ENCODE results near the gene JPH2.
"Not testable (repeated sequence)": the region's sequence is repeated elsewhere in the genome, so short reads cannot be mapped to it uniquely, and the experiment has no call there.

JPH2 gene

DNA sequence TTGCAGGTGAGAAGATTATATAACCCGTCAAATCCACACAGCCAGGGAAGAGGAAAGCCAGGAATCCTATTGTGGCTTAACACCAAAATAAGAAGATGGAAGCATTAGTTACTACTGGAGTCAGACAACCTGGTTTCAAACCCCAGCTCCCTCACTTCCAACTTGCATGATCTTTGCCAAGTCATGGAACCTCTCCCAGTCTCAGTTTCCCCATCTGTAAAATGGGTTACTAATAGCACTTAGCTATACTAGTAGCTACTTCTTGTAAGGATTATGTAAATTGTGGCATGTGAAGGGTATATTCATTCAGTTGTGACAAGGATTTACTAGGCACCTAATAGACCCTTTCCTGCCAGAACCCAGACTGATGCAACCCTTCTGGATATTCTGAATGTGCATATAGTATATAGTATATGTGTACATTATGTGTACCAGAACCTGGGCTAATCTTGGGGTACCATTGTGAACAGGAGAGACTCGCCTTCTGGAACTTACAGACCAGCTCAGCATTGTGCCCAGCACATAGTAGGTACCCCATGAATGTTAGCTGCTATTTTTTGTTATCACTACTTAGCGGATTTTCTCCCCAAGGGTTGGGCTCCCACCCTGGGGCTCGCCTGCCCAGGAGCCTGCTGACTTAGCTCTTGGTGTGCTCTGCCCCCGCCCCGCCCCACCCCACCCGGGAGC lies 50.3 kb downstream of the JPH2 start:
- no peak for TF ChIP-seq Cebpa-rat (IDR thresholded peaks at IDR 0.05)
- Histone ChIP-seq H3K4me3 (no peak overlapping the region), H4K20me1 (peaks cover 0 to 17% (median 0%) of the 10 kb centered on the region in 11 experiments; a peak in 5 of 22 replicates), H3K4me2 (no peak overlapping the region), H3K36me3 (no peaks in the 10 kb centered on the region), H3K9ac (no peak overlapping the region), H3K27ac (no peak overlapping the region), H3K4me1 (peaks cover 0 to 14% (median 6%) of the 10 kb centered on the region in 10 experiments; a peak in 12 of 20 replicates), H3K27me3 (no peaks in the 10 kb centered on the region), H3K9me3 (replicated peaks in 1 of 11) (no peaks in the 10 kb centered on the region)

DNA sequence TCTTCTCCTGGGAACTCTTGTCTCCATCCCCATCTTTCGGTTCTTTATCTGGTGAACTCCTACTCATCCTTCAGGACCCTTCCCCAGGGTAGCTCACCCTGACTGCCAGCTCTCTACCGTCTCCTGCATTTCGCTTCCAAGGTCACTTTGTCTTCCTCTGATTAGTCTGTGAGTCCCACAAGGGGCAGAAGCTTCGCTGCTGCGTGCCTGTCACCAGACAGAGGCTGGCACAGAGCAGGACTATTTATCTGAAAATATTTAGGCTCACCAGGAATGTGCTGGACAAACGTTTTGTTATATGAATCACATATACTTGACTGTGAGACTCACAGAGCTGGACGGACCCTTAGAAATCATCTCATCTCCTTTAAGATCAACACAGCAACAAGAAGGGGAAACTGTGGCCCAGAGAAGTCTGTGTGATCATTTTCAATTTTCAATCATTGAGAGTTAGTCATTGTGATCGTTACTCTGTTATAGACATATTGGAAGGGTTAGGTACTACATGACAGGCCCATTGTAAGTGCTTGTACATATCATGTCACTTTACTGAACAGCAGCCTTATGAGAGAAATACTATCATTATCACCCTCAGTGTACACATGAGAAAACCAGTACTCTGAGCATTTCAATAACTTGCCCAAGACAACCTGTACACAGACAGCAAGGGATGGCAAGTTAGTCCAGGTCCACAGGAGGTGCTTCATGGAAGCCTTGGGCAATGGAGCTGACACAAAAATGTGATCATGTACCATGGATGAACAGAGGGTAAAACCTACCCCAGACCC lies 51.4 kb downstream of the JPH2 start:
- H3K27ac ChIP-seq, result no peak overlapping the region
- H3K4me3 ChIP-seq, result no peak overlapping the region
- no peak overlapping the region for H3K4me2 ChIP-seq
- peaks cover 0 to 19% (median 0%) of the 10 kb centered on the region in 11 experiments; a peak in 5 of 22 replicates for H4K20me1 ChIP-seq
- H3K36me3 ChIP-seq, result no peaks in the 10 kb centered on the region
- H3K27me3 ChIP-seq, result no peaks in the 10 kb centered on the region
- H3K9me3 ChIP-seq (replicated peaks in 1 of 11), result no peaks in the 10 kb centered on the region
- TF ChIP-seq Cebpa-rat (IDR thresholded peaks at IDR 0.05), result no peak
- peaks cover under 1 to 14% (median 6%) of the 10 kb centered on the region in 10 experiments; a peak in 14 of 20 replicates for H3K4me1 ChIP-seq
- H3K9ac ChIP-seq, result no peak overlapping the region

GRCh38 chr20:44135012-44135412 lies 52.0 kb downstream of the JPH2 start:
- Histone ChIP-seq H4K20me1 (peaks cover 0 to 24% (median 0%) of the 10 kb centered on the region in 11 experiments; a peak in 4 of 22 replicates), H3K36me3 (no peaks in the 10 kb centered on the region), H3K4me2 (no peak overlapping the region), H3K27me3 (no peaks in the 10 kb centered on the region), H3K9me3 (replicated peaks in 1 of 11) (no peaks in the 10 kb centered on the region), H3K27ac (no peak overlapping the region), H3K9ac (no peak overlapping the region), H3K4me1 (peaks cover 5 to 17% (median 10%) of the 10 kb centered on the region in 10 experiments; a peak in 17 of 20 replicates), H3K4me3 (no peak overlapping the region)
- no peak for TF ChIP-seq Cebpa-rat (IDR thresholded peaks at IDR 0.05)

DNA sequence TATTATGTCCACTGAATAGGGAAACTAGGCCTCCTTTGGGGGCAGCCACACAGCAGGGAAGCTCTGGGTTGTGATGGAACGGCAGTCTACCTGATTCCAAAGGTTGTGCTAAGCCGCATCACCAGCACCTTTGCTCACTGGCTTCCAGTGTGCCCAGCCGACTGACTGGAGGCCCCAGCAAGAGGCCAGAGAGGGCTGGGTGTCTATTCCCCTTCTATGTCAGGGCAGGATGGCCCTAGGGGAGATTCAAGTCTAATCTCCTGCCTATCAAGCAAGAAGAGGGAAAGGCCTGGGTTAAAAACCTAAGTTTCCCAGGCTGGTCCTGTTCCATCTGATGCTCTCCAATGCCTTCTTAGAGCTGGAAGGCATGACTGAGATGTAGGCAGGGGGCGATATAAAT lies 53.6 kb downstream of the JPH2 start:
- H3K4me3 ChIP-seq, result no peak overlapping the region
- no peak for TF ChIP-seq Cebpa-rat (IDR thresholded peaks at IDR 0.05)
- H3K27me3 ChIP-seq, result no peaks in the 10 kb centered on the region
- peaks cover 0 to under 1% (median 0%) of the 10 kb centered on the region in 11 experiments; a peak in 1 of 22 replicates for H3K9me3 ChIP-seq (replicated peaks in 1 of 11)
- H3K27ac ChIP-seq, result no peak overlapping the region
- H3K4me1 ChIP-seq, result peaks cover 0 to 11% (median 6%) of the 10 kb centered on the region in 10 experiments; a peak in 12 of 20 replicates
- peaks cover 0 to 4% (median 0%) of the 10 kb centered on the region in 11 experiments; a peak in 1 of 22 replicates for H3K36me3 ChIP-seq
- no peak overlapping the region; a peak in 1 of 22 replicates for H3K9ac ChIP-seq
- peaks cover 0 to 18% (median 0%) of the 10 kb centered on the region in 11 experiments; a peak in 3 of 22 replicates for H4K20me1 ChIP-seq
- no peak overlapping the region for H3K4me2 ChIP-seq

DNA sequence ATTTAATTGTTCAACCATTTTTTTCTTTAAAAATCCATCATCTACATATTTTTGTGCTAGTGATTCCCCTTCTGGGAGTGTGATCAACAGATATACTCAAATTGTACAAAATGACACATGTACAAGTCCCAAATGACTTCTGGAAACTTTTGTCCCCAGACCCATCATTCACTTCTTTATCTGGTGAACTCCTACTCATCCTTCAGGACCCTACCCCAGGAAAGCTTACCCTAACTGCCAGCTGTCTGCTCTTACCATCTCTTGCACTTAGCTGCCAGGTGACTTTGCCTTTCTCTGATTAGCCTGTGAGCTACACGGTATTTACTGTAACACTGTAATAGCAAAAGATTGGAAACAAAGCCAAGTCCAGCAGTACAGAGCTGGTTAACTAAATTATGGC lies 55.3 kb downstream of the JPH2 start:
- Histone ChIP-seq H3K4me3 (no peak overlapping the region), H4K20me1 (peaks cover 0 to 18% (median 0%) of the 10 kb centered on the region in 11 experiments; a peak in 3 of 22 replicates), H3K36me3 (peaks cover 0 to 4% (median 0%) of the 10 kb centered on the region in 11 experiments; a peak in 1 of 22 replicates), H3K4me2 (no peak overlapping the region), H3K27me3 (no peaks in the 10 kb centered on the region), H3K27ac (no peak overlapping the region), H3K4me1 (peaks cover 3 to 16% (median 8%) of the 10 kb centered on the region in 10 experiments; a peak in 15 of 20 replicates), H3K9ac (no peak overlapping the region), H3K9me3 (replicated peaks in 1 of 11) (peaks cover 0 to 16% (median 7%) of the 10 kb centered on the region in 11 experiments; a peak in 8 of 22 replicates)
- TF ChIP-seq Cebpa-rat (IDR thresholded peaks at IDR 0.05), result no peak

DNA sequence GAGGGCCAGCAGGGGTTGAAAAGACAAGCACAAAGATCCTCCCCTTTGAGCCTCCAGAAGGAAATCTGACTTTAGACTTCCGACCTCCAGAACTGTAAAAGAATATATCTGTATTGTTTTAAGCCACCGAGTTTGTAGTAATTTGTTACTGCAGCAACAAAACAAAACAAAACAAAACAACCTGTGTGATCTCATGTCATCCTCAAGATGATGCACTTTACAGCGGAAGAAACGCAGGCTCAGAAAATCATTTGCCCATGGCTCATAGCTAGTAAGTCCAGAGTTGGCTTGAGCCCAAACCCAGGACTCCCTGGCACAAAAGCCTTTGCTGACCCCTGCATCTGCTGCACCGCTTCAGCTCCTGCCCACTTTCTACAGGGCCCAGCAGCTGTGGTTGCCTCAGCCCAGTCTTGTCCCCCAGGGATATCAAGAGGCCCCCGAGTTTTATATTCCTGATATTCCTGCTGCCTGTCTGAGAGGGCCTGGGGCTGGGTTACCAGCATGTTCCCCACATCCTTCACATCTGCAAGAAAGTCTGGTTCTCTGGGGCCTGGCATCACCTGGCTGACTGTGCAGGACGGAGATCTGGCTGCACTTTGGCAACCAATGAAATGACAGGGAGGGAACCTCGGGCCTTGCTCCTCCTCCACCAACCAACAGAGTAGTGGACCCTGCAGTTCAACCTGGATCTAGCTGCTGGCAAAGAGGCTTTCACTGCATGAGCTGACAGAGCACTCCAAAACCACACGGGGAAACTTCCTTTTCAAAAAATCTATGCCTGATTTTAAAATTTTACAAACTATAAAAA lies 56.9 kb downstream of the JPH2 start:
- Histone ChIP-seq H4K20me1 (peaks cover 0 to 7% (median 0%) of the 10 kb centered on the region in 11 experiments; a peak in 1 of 22 replicates), H3K36me3 (peaks cover 0 to 4% (median 0%) of the 10 kb centered on the region in 11 experiments; a peak in 2 of 22 replicates), H3K9me3 (replicated peaks in 1 of 11) (peaks cover 0 to 16% (median 7%) of the 10 kb centered on the region in 11 experiments; a peak in 8 of 22 replicates), H3K27me3 (no peaks in the 10 kb centered on the region), H3K9ac (no peak overlapping the region), H3K4me1 (peaks cover 3 to 18% (median 13%) of the 10 kb centered on the region in 10 experiments; a peak in 16 of 20 replicates), H3K4me2 (peak overlapping the region in 2 of 11 experiments; percentile 2 to 12; a peak in 1 of 22 replicates), H3K27ac (no peak overlapping the region), H3K4me3 (no peak overlapping the region)
- TF ChIP-seq Cebpa-rat (IDR thresholded peaks at IDR 0.05), result no peak

DNA sequence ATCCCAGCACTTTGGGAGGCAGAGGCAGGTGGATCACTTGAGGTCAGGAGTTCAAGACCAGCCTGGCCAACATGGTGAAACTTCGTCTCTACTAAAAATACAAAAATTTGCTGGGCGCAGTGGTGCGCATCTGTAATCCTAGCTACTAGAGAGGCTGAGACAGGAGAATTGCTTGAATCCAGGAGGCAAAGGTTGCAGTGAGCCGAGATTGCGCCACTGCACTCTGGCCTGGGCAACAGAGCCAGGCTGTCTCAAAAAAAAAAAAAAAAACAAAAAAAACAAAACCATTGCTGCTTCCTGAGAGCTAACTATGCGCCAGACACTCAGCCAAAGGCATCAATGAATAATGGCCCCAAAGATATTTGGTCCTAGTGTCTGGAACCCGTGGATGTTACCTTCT lies 57.7 kb downstream of the JPH2 start:
- H3K4me1 ChIP-seq, result peaks cover 0 to 16% (median 13%) of the 10 kb centered on the region in 10 experiments; a peak in 14 of 20 replicates
- H3K4me3 ChIP-seq, H4K20me1 ChIP-seq, H3K27me3 ChIP-seq, H3K9ac ChIP-seq, H3K27ac ChIP-seq, H3K36me3 ChIP-seq, H3K4me2 ChIP-seq: not testable (repeated sequence)
- H3K9me3 ChIP-seq (replicated peaks in 1 of 11), result peaks cover 0 to 16% (median 7%) of the 10 kb centered on the region in 11 experiments; a peak in 8 of 22 replicates

DNA sequence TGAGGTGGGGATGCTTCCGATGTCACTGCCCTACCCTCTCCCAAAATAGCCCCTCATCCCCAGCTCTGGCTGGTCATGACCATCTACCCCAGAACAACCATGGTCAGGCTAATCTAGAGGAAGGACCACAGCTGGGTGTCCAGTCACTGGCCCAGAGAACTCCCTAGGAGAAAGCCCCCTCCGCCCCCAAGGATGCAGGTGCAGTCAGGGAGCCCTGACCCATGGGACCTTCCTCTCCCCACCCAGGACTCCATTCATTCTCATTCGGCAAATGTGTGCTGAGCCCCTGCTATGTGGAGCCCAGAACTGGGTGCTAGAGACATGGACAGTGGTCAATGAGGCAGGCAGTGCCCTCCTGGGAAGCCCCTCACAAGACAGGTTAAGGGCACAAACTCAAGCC lies 60.5 kb downstream of the JPH2 start:
- TF ChIP-seq Cebpa-rat (IDR thresholded peaks at IDR 0.05), result no peak

More for the DNA sequence above, 60.5 kb downstream of the JPH2 start:
- H3K4me1 ChIP-seq, result peaks cover 0 to 31% (median 24%) of the 10 kb centered on the region in 10 experiments; a peak in 14 of 20 replicates
- H3K36me3 ChIP-seq, result peaks cover 0 to 4% (median 0%) of the 10 kb centered on the region in 11 experiments; a peak in 2 of 22 replicates
- H3K27me3 ChIP-seq, result no peaks in the 10 kb centered on the region
- no peak overlapping the region for H3K4me3 ChIP-seq
- H3K4me2 ChIP-seq, result peak overlapping the region in 7 of 11 experiments; percentile 24 to 50 (median 39); a peak in 12 of 22 replicates
- no peak overlapping the region for H3K9ac ChIP-seq
- peaks cover 0 to 7% (median 0%) of the 10 kb centered on the region in 11 experiments; a peak in 1 of 22 replicates for H4K20me1 ChIP-seq
- no peak overlapping the region for H3K27ac ChIP-seq
- peaks cover 0 to 16% (median 7%) of the 10 kb centered on the region in 11 experiments; a peak in 8 of 22 replicates for H3K9me3 ChIP-seq (replicated peaks in 1 of 11)

All from BLaER1 treated with 17β-estradiol and CSF1 and Interleukin-3, amounts not matched to agents 10 nM and 100 nM (cell line).